H1 (cell line): Measurements from ENCODE around the gene DLL4. TPM values are rescaled to one million over a fixed set of nuclear protein-coding genes. Genes with fewer than 3 reads are reported as not detected.

Experiments
- CTCF ChIA-PET: fragments of 300-600 bp; sonication (Branson Sonifier 250); formaldehyde crosslinking; loops from one replicate; lab custom pipeline; 2021; ENCODE audit not compliant: partially characterized antibody; lab: Charles Lee
- POLR2A ChIA-PET: fragments of 300-600 bp; sonication (Branson Sonifier 250); formaldehyde crosslinking; loops from one replicate; lab custom pipeline; 2021; ENCODE audit warnings: inconsistent platforms; ENCODE audit not compliant: partially characterized antibody; lab: Charles Lee
- DNase-seq, 2 experiments: peaks; one replicate each; pipeline versions ENCODE4 v3.0.0 to v3.0.0-alpha.2; 2010 to 2022; ENCODE audit warnings: low spot score in 2 of 2, low read depth in 1 of 2, mixed read lengths in 1 of 2
- FAIRE-seq: peaks from 2 replicates; lab custom pipeline; 2011; peaks lifted over from hg19 to GRCh38; lab: Jason Lieb, UNC
- H2AFZ ChIP-seq: 2 replicates; pipeline ENCODE4 v1.8.1; 2012; ENCODE audit warnings: low read length, inconsistent platforms
- H2AK5ac ChIP-seq: 2 replicates; pipeline ENCODE4 v1.6.1; 2013; ENCODE audit warnings: low read depth, low read length
- H2BK120ac ChIP-seq: replicated peaks from 2 replicates; pipeline ENCODE3; 2013; ENCODE audit warnings: low read depth, low read length, inconsistent platforms
- H2BK12ac ChIP-seq: 2 replicates; pipeline ENCODE4 v1.6.1; 2013; ENCODE audit warnings: low read depth, low read length
- H2BK15ac ChIP-seq: 2 replicates; pipeline ENCODE4 v1.6.1; 2013; ENCODE audit warnings: low read length
- H2BK20ac ChIP-seq: 2 replicates; pipeline ENCODE4 v1.6.1; 2013; ENCODE audit warnings: low read length
- H2BK5ac ChIP-seq: 2 replicates; pipeline ENCODE4 v1.6.1; 2013; ENCODE audit warnings: low read depth, low read length
- H3K14ac ChIP-seq: 2 replicates; pipeline ENCODE4 v1.6.1; 2013; ENCODE audit warnings: inconsistent platforms; ENCODE audit not compliant: insufficient read length
- H3K18ac ChIP-seq: 2 replicates; pipeline ENCODE4 v1.6.1; 2013; ENCODE audit warnings: low read length; ENCODE audit errors: extremely low read depth
- H3K23ac ChIP-seq: 2 replicates; pipeline ENCODE4 v1.6.1; 2013; ENCODE audit warnings: inconsistent platforms; ENCODE audit not compliant: insufficient read length
- H3K23me2 ChIP-seq: 2 replicates; pipeline ENCODE4 v1.6.1; 2013; ENCODE audit warnings: low read depth, low read length
- H3K27ac ChIP-seq: 2 replicates; pipeline ENCODE4 v1.6.1; 2011; ENCODE audit warnings: low read depth, low read length, inconsistent platforms
- H3K27me3 ChIP-seq, 4 experiments: replicated peaks in 1 of 4; 1 replicate in 1 of 4; 2 replicates in 3 of 4; pipeline versions ENCODE4 v1.6.1 to v1.8.1; 2011 to 2013; ENCODE audit warnings: low read length in 3 of 4, mild to moderate bottlenecking in 3 of 4, inconsistent platforms in 2 of 4, mixed read lengths in 2 of 4, moderate library complexity in 1 of 4; ENCODE audit not compliant: control insufficient read depth in 3 of 4, insufficient read depth in 3 of 4; ENCODE audit errors: extremely low read depth in 1 of 4
- H3K36me3 ChIP-seq, 4 experiments: 2 replicates each; pipeline versions ENCODE4 v1.6.1 to v1.8.1; 2011 to 2013; ENCODE audit warnings: mild to moderate bottlenecking in 4 of 4, low read length in 3 of 4, moderate library complexity in 2 of 4, control low read depth in 1 of 4, inconsistent platforms in 1 of 4; ENCODE audit not compliant: insufficient read depth in 4 of 4, control insufficient read depth in 2 of 4
- H3K4ac ChIP-seq: replicated peaks from 2 replicates; pipeline ENCODE3; 2013; ENCODE audit warnings: low read length, low read depth, mixed read lengths, inconsistent platforms; ENCODE audit not compliant: insufficient read length
- H3K4me1 ChIP-seq, 4 experiments: replicated peaks in 1 of 4; 1 replicate in 1 of 4; 2 replicates in 3 of 4; pipeline versions ENCODE4 v1.6.1 to v1.8.1; 2011 to 2013; ENCODE audit warnings: low read length in 3 of 4, inconsistent platforms in 2 of 4, mixed read lengths in 1 of 4; ENCODE audit not compliant: insufficient read depth in 4 of 4, control insufficient read depth in 3 of 4
- H3K4me2 ChIP-seq, 2 experiments: 2 replicates each; pipeline versions ENCODE4 v1.6.1 to v1.8.1; 2011 to 2013; ENCODE audit warnings: low read depth in 2 of 2, low read length in 2 of 2, control low read depth in 1 of 2, inconsistent platforms in 1 of 2, mild to moderate bottlenecking in 1 of 2; ENCODE audit not compliant: insufficient read depth in 1 of 2
- H3K4me3 ChIP-seq, 4 experiments: fragments of 200-600, 300-600 bp in 1 of 4; sonication (generic), shearing (Covaris generic), sonication (Bioruptor Twin) in 1 of 4; 2 replicates each; pipeline versions ENCODE4 v1.5.1 to v1.8.1; 2011 to 2016; ENCODE audit warnings: low read length in 4 of 4, low read depth in 3 of 4, control low read depth in 2 of 4, inconsistent platforms in 2 of 4, mild to moderate bottlenecking in 2 of 4, mixed read lengths in 1 of 4, moderate library complexity in 1 of 4; ENCODE audit not compliant: insufficient read depth in 2 of 4; ENCODE audit errors: extremely low read depth in 1 of 4
- H3K56ac ChIP-seq: replicated peaks from 2 replicates; pipeline ENCODE3; 2013; ENCODE audit warnings: low read depth, mild to moderate bottlenecking, mixed read lengths, low read length, inconsistent platforms; ENCODE audit not compliant: insufficient read length
- H3K79me1 ChIP-seq: 2 replicates; pipeline ENCODE4 v1.6.1; 2013; ENCODE audit warnings: low read depth, low read length, control low read depth
- H3K79me2 ChIP-seq, 2 experiments: 2 replicates each; pipeline versions ENCODE4 v1.6.1 to v1.8.1; 2012 to 2013; ENCODE audit warnings: low read length in 2 of 2, mild to moderate bottlenecking in 2 of 2, inconsistent platforms in 1 of 2; ENCODE audit not compliant: insufficient read depth in 2 of 2, control insufficient read depth in 1 of 2
- H3K9ac ChIP-seq, 4 experiments: replicated peaks in 1 of 4; 1 replicate in 1 of 4; 2 replicates in 3 of 4; pipeline versions ENCODE4 v1.6.1 to v1.8.1; 2011 to 2013; ENCODE audit warnings: low read depth in 3 of 4, low read length in 3 of 4, control low read depth in 2 of 4, mild to moderate bottlenecking in 2 of 4, moderate library complexity in 2 of 4, inconsistent platforms in 1 of 4; ENCODE audit errors: extremely low read depth in 1 of 4
- H3K9me3 ChIP-seq, 2 experiments: 2 replicates each; pipeline versions ENCODE4 v1.6.1 to v1.8.1; 2012 to 2013; ENCODE audit warnings: mild to moderate bottlenecking in 2 of 2, moderate library complexity in 2 of 2, control low read depth in 1 of 2, inconsistent platforms in 1 of 2, low read depth in 1 of 2, low read length in 1 of 2, mixed read lengths in 1 of 2; ENCODE audit not compliant: insufficient read depth in 2 of 2
- H4K20me1 ChIP-seq, 2 experiments: replicated peaks in 1 of 2; 2 replicates each; pipeline versions ENCODE3 to v1.8.1; 2011 to 2013; ENCODE audit warnings: inconsistent platforms in 2 of 2, low read length in 2 of 2, mild to moderate bottlenecking in 1 of 2; ENCODE audit not compliant: insufficient read depth in 2 of 2, control insufficient read depth in 1 of 2
- H4K5ac ChIP-seq: 2 replicates; pipeline ENCODE4 v1.6.1; 2013; ENCODE audit warnings: low read length, low read depth, mixed read lengths, inconsistent platforms; ENCODE audit not compliant: insufficient read length
- H4K8ac ChIP-seq: 2 replicates; pipeline ENCODE4 v1.8.0; 2013; ENCODE audit warnings: mild to moderate bottlenecking, moderate library complexity, low read length, inconsistent platforms; ENCODE audit not compliant: insufficient read depth; ENCODE audit errors: extremely low read depth
- H4K91ac ChIP-seq: replicated peaks from 2 replicates; pipeline ENCODE3; 2013; ENCODE audit warnings: low read length, mixed read lengths, inconsistent platforms; ENCODE audit not compliant: insufficient read length
- CBX5 ChIP-seq: fragments of 300-800, 300-1000 bp; sonication (generic); IDR thresholded peaks from 2 replicates; pipeline ENCODE4 v1.7.1; 2016; ENCODE audit warnings: antibody characterized with exemption, low read length, low read depth
- EGR1 ChIP-seq: IDR thresholded peaks from 2 replicates; pipeline ENCODE4 v1.6.1; 2011; ENCODE audit warnings: low read depth, low read length, borderline replicate concordance
- JUN ChIP-seq: IDR thresholded peaks from 2 replicates; pipeline ENCODE4 v1.6.1; 2011; ENCODE audit warnings: low read depth, mild to moderate bottlenecking, improper control_type of control experiment, low read length
- PHF8 ChIP-seq: fragments of 200-600 bp; sonication (generic); conservative IDR thresholded peaks from 2 replicates; pipeline ENCODE4 v1.7.1; 2012; ENCODE audit warnings: low read depth, mild to moderate bottlenecking, inconsistent platforms, low read length, moderate library complexity
- POLR2AphosphoS5 ChIP-seq: IDR thresholded peaks from 2 replicates; pipeline ENCODE4 v1.6.1; 2011; ENCODE audit warnings: low read depth, low read length
- SIX5 ChIP-seq: IDR thresholded peaks from 2 replicates; pipeline ENCODE4 v1.6.1; 2011; ENCODE audit warnings: mild to moderate bottlenecking, low read depth, low read length
- TAF7 ChIP-seq: optimal IDR thresholded peaks from 2 replicates; pipeline ENCODE3; 2011; ENCODE audit warnings: low read depth, mild to moderate bottlenecking, inconsistent platforms, low read length, moderate library complexity, borderline replicate concordance
- polyA plus RNA-seq, 7 experiments: library from polyadenylated mRNA; depleted of rRNA in 3 of 7; stranded (reverse) in 5 of 7; unstranded in 2 of 7; fragments of >200 nt in 5 of 7; fragments of 200-250 nt in 2 of 7; gene quantifications; 1 replicate in 5 of 7; 2 replicates in 1 of 7; 4 replicates in 1 of 7; pipeline versions ENCODE4 v1.2.1 to v1.2.3, GENCODE V29; 2011 to 2013; ENCODE audit warnings: missing spikeins in 2 of 7, mixed read lengths in 2 of 7
- total RNA-seq: library from RNA; stranded (reverse); fragmentation: NEBNext Ultra II Directional; extraction: Animal tissue kit (Norgen Biotek cat#: 25700); gene quantifications from 2 replicates; pipeline ENCODE4 v1.2.1, GENCODE V29; 2021

The DLL4 gene
- total and polyA plus RNA-seq, 2 of the 8 experiments (the other 6 are each of a cell fraction or from before 2014, with no cell fraction given) = 0.23 to 0.60 TPM

- H2AFZ ChIP-seq = no peak overlapping the region
- no peaks in the 10 kb centered on the region for H3K79me1 ChIP-seq
- CTCF ChIA-PET = interaction anchor here (0.6 to 1.1 kb wide), 3 partner anchors 119 to 317 kb away, joined by 3 read pairs; partner anchors contain the start of gene C15orf62
These were observed 40.0 kb upstream of the DLL4 start for GRCh38 chr15:40889112-40889511.

More at GRCh38 chr15:40889112-40889511, 40.0 kb upstream of the DLL4 start:
- Histone ChIP-seq H3K23me2 (peaks cover 2% of the 10 kb centered on the region; the same call in 1 of the 2 replicates), H3K79me2 (no peaks in the 10 kb centered on the region), H3K27me3 (peaks cover 0 to 8% (median 2%) of the 10 kb centered on the region in 4 experiments; a peak in 3 of 7 replicates), H2BK120ac (no peak overlapping the region), H3K4me1 (peaks cover 0 to 6% (median 3%) of the 10 kb centered on the region in 4 experiments; a peak in 3 of 7 replicates), H3K18ac (no peak overlapping the region), H3K9ac (no peak overlapping the region), H3K4ac (no peak overlapping the region), H3K36me3 (no peaks in the 10 kb centered on the region), H3K4me3 (no peak overlapping the region), H4K5ac (no peak overlapping the region), H2AK5ac (no peak overlapping the region), H2BK5ac (no peak overlapping the region), H3K9me3 (no peaks in the 10 kb centered on the region), H3K4me2 (no peak overlapping the region), H3K23ac (no peak overlapping the region), H4K91ac (no peak overlapping the region), H2BK20ac (no peak overlapping the region), H3K56ac (no peak overlapping the region), H4K20me1 (no peaks in the 10 kb centered on the region), H3K14ac (no peak overlapping the region), H3K27ac (no peak overlapping the region), H2BK12ac (no peak overlapping the region), H2BK15ac (no peak overlapping the region), H4K8ac (no peak overlapping the region)
- no peak for TF ChIP-seq CBX5
- no peak for TF ChIP-seq TAF7
- no peak for TF ChIP-seq PHF8
- TF ChIP-seq JUN = no peak
- TF ChIP-seq EGR1 = no peak
- no peak for TF ChIP-seq SIX5
- no peak for TF ChIP-seq POLR2AphosphoS5
- FAIRE-seq (no peak), DNase-seq (no peak)
- POLR2A ChIA-PET = interaction anchor here (0.7 to 5.0 kb wide), 5 partner anchors 16 to 64 kb away, joined by 3 to 39 read pairs (median 3); partner anchors contain the start of gene CHAC1
